IPS DF 6.9 (cell line): Measurements from ENCODE around the gene IGLL5.
"Not testable (repeated sequence)": the region's sequence is repeated elsewhere in the genome, so short reads cannot be mapped to it uniquely, and the experiment has no call there.

Experiments used
- DNase-seq: peaks from one replicate; pipeline ENCODE4 v3.0.0-alpha.2; 2013; ENCODE audit warnings: low read depth, low spot score
- H3K27ac ChIP-seq: one replicate; pipeline ENCODE4 v1.5.1; 2013; ENCODE audit warnings: low read length, control low read depth
- H3K27me3 ChIP-seq: 2 replicates; pipeline ENCODE4 v1.6.1; 2013; ENCODE audit warnings: mild to moderate bottlenecking, low read length; ENCODE audit not compliant: control insufficient read depth, insufficient read depth
- H3K36me3 ChIP-seq: 2 replicates; pipeline ENCODE4 v1.6.1; 2013; ENCODE audit warnings: low read length; ENCODE audit not compliant: control insufficient read depth, insufficient read depth
- H3K4me1 ChIP-seq: 2 replicates; pipeline ENCODE4 v1.6.1; 2013; ENCODE audit warnings: low read length; ENCODE audit not compliant: control insufficient read depth, insufficient read depth
- H3K4me3 ChIP-seq: 2 replicates; pipeline ENCODE4 v1.5.1; 2013; ENCODE audit warnings: mild to moderate bottlenecking, low read length
- H3K9me3 ChIP-seq: 2 replicates; pipeline ENCODE4 v1.6.1; 2013; ENCODE audit warnings: low read length, inconsistent platforms; ENCODE audit not compliant: control insufficient read depth, insufficient read depth
- WGBS: extraction: QIAGEN DNeasy Blood & Tissue Kit; methylation state at CpG from one replicate; pipeline ENCODE4 v1.1.7; 2013; ENCODE audit warnings: mixed read lengths, missing lambda C conversion rate; ENCODE audit not compliant: insufficient read length, insufficient coverage; 5-methylcytosine and 5-hydroxymethylcytosine counted together

The IGLL5 gene

DNA sequence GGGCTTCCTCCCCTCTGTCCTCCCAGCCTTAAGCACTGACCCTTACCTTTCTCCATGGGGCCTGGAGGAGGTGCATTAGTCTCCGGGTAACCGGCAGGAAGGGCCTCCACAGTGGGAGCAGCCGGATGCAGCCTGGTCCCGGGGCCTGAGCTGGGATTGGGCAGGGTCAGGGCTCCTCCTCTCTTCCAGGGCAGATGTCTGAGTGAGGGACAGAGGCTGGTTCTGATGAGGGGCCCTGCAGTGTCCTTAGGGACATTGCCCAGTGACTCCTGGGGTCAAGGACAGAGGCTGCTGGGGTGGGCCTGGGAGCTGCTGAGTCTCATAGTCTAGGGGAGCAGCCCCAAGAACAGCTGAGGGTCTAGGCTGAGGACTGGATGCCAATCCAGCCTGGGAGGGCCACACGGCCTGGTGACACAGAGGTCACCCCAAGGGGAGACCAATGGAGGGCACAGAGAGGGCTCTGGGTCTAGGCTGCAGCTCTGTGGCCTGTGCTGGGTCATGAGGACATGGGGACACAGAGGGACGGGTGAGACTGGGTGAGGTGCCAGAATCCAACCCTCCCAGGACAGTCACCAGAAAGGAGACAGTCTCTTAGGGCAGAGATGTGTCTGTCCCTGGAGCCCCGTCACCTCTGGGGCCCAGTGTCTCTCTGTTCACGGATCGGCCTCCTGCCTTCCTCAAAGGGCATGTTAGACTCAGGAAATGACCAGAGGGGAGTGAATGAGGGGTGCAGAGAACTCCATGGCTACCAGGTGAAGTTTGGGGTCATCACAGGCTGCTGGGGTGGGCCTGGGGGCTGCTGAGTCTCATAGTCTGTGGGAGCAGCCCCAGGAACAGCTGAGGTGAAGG lies 6.5 kb downstream of the IGLL5 start:
- no peaks in the 10 kb centered on the region for H3K9me3 ChIP-seq
- no peaks in the 10 kb centered on the region for H3K4me1 ChIP-seq
- no peak overlapping the region for H3K27ac ChIP-seq
- H3K4me3 ChIP-seq = no peak overlapping the region
- peaks cover 3% of the 10 kb centered on the region; the same call in 1 of the 2 replicates for H3K27me3 ChIP-seq
- WGBS = no CpG with 5 or more reads among the region's 9 CpGs
- H3K36me3 ChIP-seq = no peaks in the 10 kb centered on the region
- no peak for DNase-seq

GRCh38 chr22:22894740-22895731 lies 7.4 kb downstream of the IGLL5 start:
- Histone ChIP-seq H3K27ac (no peak overlapping the region), H3K4me1 (no peaks in the 10 kb centered on the region), H3K27me3 (peaks cover 3% of the 10 kb centered on the region; the same call in 1 of the 2 replicates), H3K9me3 (no peaks in the 10 kb centered on the region), H3K36me3 (no peaks in the 10 kb centered on the region), H3K4me3 (no peak overlapping the region)
- WGBS = no CpG with 5 or more reads among the region's 17 CpGs
- no peak for DNase-seq

- no peaks in the 10 kb centered on the region for H3K4me1 ChIP-seq
- no peak overlapping the region for H3K27ac ChIP-seq
- DNase-seq = no peak
- H3K36me3 ChIP-seq = no peaks in the 10 kb centered on the region
- no peak overlapping the region for H3K4me3 ChIP-seq
- H3K9me3 ChIP-seq = no peaks in the 10 kb centered on the region
- WGBS = no CpG with 5 or more reads among the region's 6 CpGs
- peaks cover 3% of the 10 kb centered on the region; the same call in 1 of the 2 replicates for H3K27me3 ChIP-seq
These were observed 8.3 kb downstream of the IGLL5 start for GRCh38 chr22:22895776-22896445.

- no peak for DNase-seq
- Histone ChIP-seq H3K27ac (no peak overlapping the region), H3K9me3 (peaks cover 1% of the 10 kb centered on the region; the same call in 1 of the 2 replicates), H3K27me3 (peaks cover 3% of the 10 kb centered on the region; the same call in 1 of the 2 replicates), H3K4me3 (no peak overlapping the region), H3K4me1 (no peaks in the 10 kb centered on the region), H3K36me3 (no peaks in the 10 kb centered on the region)
- WGBS = no CpG with 5 or more reads among the region's 3 CpGs
These were observed 9.0 kb downstream of the IGLL5 start for GRCh38 chr22:22896601-22897000.

- no peaks in the 10 kb centered on the region for H3K4me1 ChIP-seq
- H3K4me3 ChIP-seq = no peak overlapping the region
- no peaks in the 10 kb centered on the region for H3K36me3 ChIP-seq
- no CpG with 5 or more reads among the region's 3 CpGs for WGBS
- no peak overlapping the region for H3K27ac ChIP-seq
- H3K27me3 ChIP-seq = peaks cover 3% of the 10 kb centered on the region; the same call in 1 of the 2 replicates
- H3K9me3 ChIP-seq = peaks cover 1% of the 10 kb centered on the region; the same call in 1 of the 2 replicates
- DNase-seq = no peak
These were observed 9.5 kb downstream of the IGLL5 start for GRCh38 chr22:22897091-22897490.

DNA sequence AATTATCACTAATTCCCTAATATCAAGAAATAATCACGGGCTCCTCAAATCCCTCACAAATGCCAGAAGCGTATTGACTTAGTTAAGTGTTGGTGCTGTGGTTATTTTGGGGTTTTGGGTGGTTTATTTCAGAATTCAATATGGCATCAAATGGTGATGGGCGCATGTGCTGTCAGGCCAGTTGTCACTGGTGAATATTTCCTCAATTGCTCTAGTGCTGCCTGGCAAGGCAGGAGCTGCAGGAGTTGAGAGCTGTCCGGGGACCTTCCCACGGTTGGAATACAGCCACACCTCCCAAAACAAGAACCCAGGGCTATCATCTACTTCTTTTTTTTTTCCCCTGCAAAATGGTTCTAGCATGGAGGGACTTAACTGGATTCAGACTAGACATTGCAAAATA lies 10.3 kb downstream of the IGLL5 start:
- no peaks in the 10 kb centered on the region for H3K36me3 ChIP-seq
- peaks cover 5% of the 10 kb centered on the region; the same call in 1 of the 2 replicates for H3K27me3 ChIP-seq
- no peak for DNase-seq
- no CpG with 5 or more reads among the region's 5 CpGs for WGBS
- H3K27ac ChIP-seq = no peak overlapping the region
- peaks cover 1% of the 10 kb centered on the region; the same call in 1 of the 2 replicates for H3K9me3 ChIP-seq
- H3K4me3 ChIP-seq = no peak overlapping the region
- H3K4me1 ChIP-seq = no peaks in the 10 kb centered on the region

DNA sequence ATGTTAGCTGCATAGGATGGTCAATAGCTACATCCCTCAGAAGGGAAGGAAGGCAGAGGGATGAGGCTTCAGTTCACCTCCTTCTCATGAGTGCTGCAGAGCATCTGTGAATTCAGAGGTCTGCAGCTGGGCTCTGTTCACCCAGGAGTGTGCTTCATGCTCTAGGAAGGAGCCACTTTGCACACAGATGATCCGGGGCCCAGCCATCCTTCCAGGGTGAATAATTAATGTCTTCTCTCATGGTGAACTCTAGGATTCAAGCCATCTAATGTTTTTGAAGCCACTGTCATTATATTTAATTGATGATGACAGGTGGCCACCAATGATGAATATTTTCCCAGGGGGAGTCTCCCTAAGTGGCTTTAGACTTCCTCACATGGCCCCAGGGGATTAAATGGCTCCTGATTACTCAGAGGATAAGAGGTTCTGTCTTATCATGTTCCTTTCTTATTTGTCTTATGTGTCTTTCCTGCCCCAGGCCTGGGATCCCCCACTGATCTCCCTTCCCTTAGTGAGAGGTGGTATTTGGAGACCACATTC lies 10.9 kb downstream of the IGLL5 start:
- no CpG with 5 or more reads among the region's 1 CpG for WGBS
- not testable (repeated sequence) for H3K4me1 ChIP-seq, H3K36me3 ChIP-seq, H3K4me3 ChIP-seq, H3K27me3 ChIP-seq, H3K9me3 ChIP-seq, H3K27ac ChIP-seq, DNase-seq

- H3K4me1 ChIP-seq, H3K4me3 ChIP-seq, DNase-seq, H3K9me3 ChIP-seq, H3K27ac ChIP-seq, H3K36me3 ChIP-seq, H3K27me3 ChIP-seq: not testable (repeated sequence)
- no CpG with 5 or more reads among the region's 9 CpGs for WGBS
These were observed 11.9 kb downstream of the IGLL5 start for GRCh38 chr22:22899342-22900080.

- not testable (repeated sequence) for H3K4me3 ChIP-seq, H3K4me1 ChIP-seq, DNase-seq, H3K27ac ChIP-seq, H3K27me3 ChIP-seq, H3K9me3 ChIP-seq, H3K36me3 ChIP-seq
- WGBS = no CpG with 5 or more reads among the region's 16 CpGs
These were observed 13.1 kb downstream of the IGLL5 start for GRCh38 chr22:22900527-22901205.
